ENCODE results near the gene HSPD1.

The HSPD1 gene

GRCh38 chr2:197499594-197500502 is at the start of gene HSPD1, which contains the start of gene HSPE1 (continued):
- TF ChIP-seq SETDB1 (IDR thresholded peaks at IDR 0.05; ENCODE audit: insufficient read length, low read length) (peak; percentile 80), ZNF174 (tag by site-specific recombination; IDR thresholded peaks at IDR 0.05) (no peak), HOXC10 (CRISPR knock-in tag; IDR thresholded peaks at IDR 0.05) (0 out of 2 replicates have a peak, but pooled peaks have one; percentile 68), ZBTB1 (tag by site-specific recombination; IDR thresholded peaks at IDR 0.05) (peak; percentile 85; the same call in 1 of the 2 replicates), ZNF518A (tag by site-specific recombination; conservative IDR thresholded peaks at IDR 0.05; ENCODE audit: low read depth) (peak; percentile 97), OVOL3 (tag by site-specific recombination; IDR thresholded peaks at IDR 0.05) (peak; percentile 38; the same call in 1 of the 2 replicates), ZBTB49 (tag by site-specific recombination; IDR thresholded peaks at IDR 0.05; ENCODE audit: low read depth) (no peak), PRDM10 (tag by site-specific recombination; IDR thresholded peaks at IDR 0.05) (peak; percentile 63), MYNN (tag by site-specific recombination; IDR thresholded peaks at IDR 0.05; ENCODE audit: borderline replicate concordance) (no peak), ZBTB21 (tag by site-specific recombination; IDR thresholded peaks at IDR 0.05) (peak; percentile 93), ZBTB26 (tag by site-specific recombination; optimal IDR thresholded peaks at IDR 0.05) (peak; percentile 97), AEBP2 (tag by site-specific recombination; IDR thresholded peaks at IDR 0.05; ENCODE audit: borderline replicate concordance) (no peak), ZNF791 (tag by site-specific recombination; IDR thresholded peaks at IDR 0.05) (no peak), ZNF394 (tag by site-specific recombination; IDR thresholded peaks at IDR 0.05; ENCODE audit: borderline replicate concordance) (peak; percentile 50), ZBTB10 (tag by site-specific recombination; IDR thresholded peaks at IDR 0.05) (no peak), ZNF785 (tag by site-specific recombination; IDR thresholded peaks at IDR 0.05) (no peak; the same call in 1 of the 2 replicates), GLIS1 (tag by site-specific recombination; IDR thresholded peaks at IDR 0.05) (peak; percentile 31; the same call in 1 of the 2 replicates), KLF1 (tag by site-specific recombination; IDR thresholded peaks at IDR 0.05) (peak; percentile 96), KLF10 (tag by site-specific recombination; IDR thresholded peaks at IDR 0.05) (peak; percentile 94), SCRT2 (tag by site-specific recombination; IDR thresholded peaks at IDR 0.05) (no peak)
